Measurements from ENCODE around the gene SMU1.

The SMU1 gene

GRCh38 chr9:33108472-33108871, 32.0 kb upstream of the SMU1 start:
- Histone ChIP-seq H3K9ac (ENCODE audit: low read length) (no peak overlapping the region), H3K27ac (ENCODE audit: low read length) (no peak overlapping the region), H3K4me2 (ENCODE audit: low read length) (no peak overlapping the region), H4K20me1 (ENCODE audit: insufficient read depth, low read length) (0 out of 2 replicates have a peak, but pooled peaks cover 11% of the 10 kb centered on the region), H3K27me3 (ENCODE audit: low read depth, low read length) (no peaks in the 10 kb centered on the region), H3K36me3 (replicated peaks; ENCODE audit: low read depth, low read length) (peaks cover 31% of the 10 kb centered on the region), H3K4me1 (ENCODE audit: low read length) (peaks cover 10% of the 10 kb centered on the region), H3K9me3 (ENCODE audit: insufficient read depth, low read length) (no peaks in the 10 kb centered on the region), H2AFZ (ENCODE audit: low read depth, low read length) (no peak overlapping the region), H3K79me2 (ENCODE audit: low read length) (no peaks in the 10 kb centered on the region), H3K4me3 (ENCODE audit: low read length) (no peak overlapping the region)
- no peak for TF ChIP-seq EZH2phosphoT487 (IDR thresholded peaks at IDR 0.05; ENCODE audit: low read depth)
- TF ChIP-seq, protein P1, sequence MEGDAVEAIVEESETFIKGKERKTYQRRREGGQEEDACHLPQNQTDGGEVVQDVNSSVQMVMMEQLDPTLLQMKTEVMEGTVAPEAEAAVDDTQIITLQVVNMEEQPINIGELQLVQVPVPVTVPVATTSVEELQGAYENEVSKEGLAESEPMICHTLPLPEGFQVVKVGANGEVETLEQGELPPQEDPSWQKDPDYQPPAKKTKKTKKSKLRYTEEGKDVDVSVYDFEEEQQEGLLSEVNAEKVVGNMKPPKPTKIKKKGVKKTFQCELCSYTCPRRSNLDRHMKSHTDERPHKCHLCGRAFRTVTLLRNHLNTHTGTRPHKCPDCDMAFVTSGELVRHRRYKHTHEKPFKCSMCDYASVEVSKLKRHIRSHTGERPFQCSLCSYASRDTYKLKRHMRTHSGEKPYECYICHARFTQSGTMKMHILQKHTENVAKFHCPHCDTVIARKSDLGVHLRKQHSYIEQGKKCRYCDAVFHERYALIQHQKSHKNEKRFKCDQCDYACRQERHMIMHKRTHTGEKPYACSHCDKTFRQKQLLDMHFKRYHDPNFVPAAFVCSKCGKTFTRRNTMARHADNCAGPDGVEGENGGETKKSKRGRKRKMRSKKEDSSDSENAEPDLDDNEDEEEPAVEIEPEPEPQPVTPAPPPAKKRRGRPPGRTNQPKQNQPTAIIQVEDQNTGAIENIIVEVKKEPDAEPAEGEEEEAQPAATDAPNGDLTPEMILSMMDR (IDR thresholded peaks at IDR 0.05; ENCODE audit: low read depth, low read length) = no peak

DNA sequence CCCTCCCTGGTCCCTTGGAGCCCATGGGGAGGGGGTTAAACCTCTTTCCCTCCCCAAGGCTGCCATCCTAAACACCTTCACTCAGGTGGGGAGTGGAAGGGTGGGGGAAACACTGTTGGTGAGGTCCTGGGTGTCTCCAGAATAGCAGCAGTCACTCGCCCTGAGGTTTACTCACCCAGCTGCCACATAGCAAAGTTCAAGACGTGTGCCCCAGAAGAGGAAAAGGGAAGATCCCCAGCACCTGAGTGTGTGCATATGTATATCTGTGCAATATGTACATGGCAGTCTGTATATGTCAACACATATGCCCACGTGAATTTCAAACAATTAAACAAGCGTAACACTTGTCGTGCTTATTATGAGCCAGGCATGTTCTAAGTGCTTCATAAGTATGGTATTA, 31.3 kb upstream of the SMU1 start:
- TF ChIP-seq EZH2phosphoT487 (IDR thresholded peaks at IDR 0.05; ENCODE audit: low read depth) = no peak
- H3K79me2 ChIP-seq (ENCODE audit: low read length) = no peaks in the 10 kb centered on the region

DNA sequence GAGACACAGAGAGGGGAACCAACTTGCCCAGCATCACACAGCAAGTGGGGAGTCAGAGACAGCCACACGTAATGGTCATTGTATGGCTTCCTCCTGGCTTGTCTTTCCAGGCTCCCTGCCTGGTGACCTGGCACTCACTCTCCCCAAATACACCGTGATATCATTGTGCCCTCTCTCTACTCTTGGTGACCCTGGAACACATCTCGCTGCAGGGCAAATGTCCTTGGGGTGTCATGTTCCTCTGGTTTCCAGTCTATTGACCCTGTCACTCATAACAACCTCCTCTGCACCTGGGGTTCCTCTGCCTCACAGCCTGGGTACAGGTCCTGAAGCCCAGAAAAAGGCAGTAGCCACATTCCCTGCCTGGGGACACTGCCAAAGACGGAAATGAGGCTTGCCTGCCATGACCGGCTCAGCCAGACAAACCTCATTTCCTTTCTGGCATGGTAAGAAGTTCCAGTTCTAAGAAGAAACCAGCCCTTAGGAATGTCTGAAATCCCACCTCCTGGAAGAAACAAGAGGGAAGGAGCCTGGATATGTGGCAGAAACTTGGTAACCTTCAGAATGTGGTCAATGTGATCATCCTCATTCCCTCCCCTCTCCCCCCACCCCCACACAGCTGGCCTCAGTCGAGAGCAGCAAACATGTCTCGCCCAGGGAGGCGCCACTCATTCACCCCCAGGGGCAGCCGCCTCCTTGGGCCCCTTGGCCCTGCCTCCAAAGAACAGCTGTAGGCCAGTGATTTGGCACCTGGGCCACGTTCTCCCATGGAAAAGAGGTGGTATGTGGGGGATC, 30.6 kb upstream of the SMU1 start:
- no peaks in the 10 kb centered on the region for H3K27me3 ChIP-seq (ENCODE audit: low read depth, low read length)
- peaks cover 10% of the 10 kb centered on the region for H3K4me1 ChIP-seq (ENCODE audit: low read length)
- H3K9me3 ChIP-seq (ENCODE audit: insufficient read depth, low read length) = no peaks in the 10 kb centered on the region
- H3K36me3 ChIP-seq (replicated peaks; ENCODE audit: low read depth, low read length) = peaks cover 21% of the 10 kb centered on the region
- H2AFZ ChIP-seq (ENCODE audit: low read depth, low read length) = no peak overlapping the region
- H3K9ac ChIP-seq (ENCODE audit: low read length) = no peak overlapping the region
- no peaks in the 10 kb centered on the region for H3K79me2 ChIP-seq (ENCODE audit: low read length)
- no peak for TF ChIP-seq EZH2phosphoT487 (IDR thresholded peaks at IDR 0.05; ENCODE audit: low read depth)
- TF ChIP-seq, protein P1 (IDR thresholded peaks at IDR 0.05; ENCODE audit: low read depth, low read length) = no peak
- no peak overlapping the region for H3K4me3 ChIP-seq (ENCODE audit: low read length)
- H4K20me1 ChIP-seq (ENCODE audit: insufficient read depth, low read length) = 0 out of 2 replicates have a peak, but pooled peaks cover 11% of the 10 kb centered on the region
- no peak overlapping the region for H3K27ac ChIP-seq (ENCODE audit: low read length)
- no peak overlapping the region for H3K4me2 ChIP-seq (ENCODE audit: low read length)

More for the DNA sequence above, 31.3 kb upstream of the SMU1 start:
- H3K4me2 ChIP-seq (ENCODE audit: low read length) = no peak overlapping the region
- H3K4me1 ChIP-seq (ENCODE audit: low read length) = peaks cover 10% of the 10 kb centered on the region
- no peaks in the 10 kb centered on the region for H3K27me3 ChIP-seq (ENCODE audit: low read depth, low read length)
- H3K9me3 ChIP-seq (ENCODE audit: insufficient read depth, low read length) = no peaks in the 10 kb centered on the region
- no peak overlapping the region for H3K4me3 ChIP-seq (ENCODE audit: low read length)
- peaks cover 28% of the 10 kb centered on the region for H3K36me3 ChIP-seq (replicated peaks; ENCODE audit: low read depth, low read length)
- H4K20me1 ChIP-seq (ENCODE audit: insufficient read depth, low read length) = 0 out of 2 replicates have a peak, but pooled peaks cover 11% of the 10 kb centered on the region
- H3K9ac ChIP-seq (ENCODE audit: low read length) = no peak overlapping the region
- no peak overlapping the region for H3K27ac ChIP-seq (ENCODE audit: low read length)
- H2AFZ ChIP-seq (ENCODE audit: low read depth, low read length) = no peak overlapping the region

- Histone ChIP-seq H3K4me3 (ENCODE audit: low read length) (no peak overlapping the region), H2AFZ (ENCODE audit: low read depth, low read length) (no peak overlapping the region), H3K9me3 (ENCODE audit: insufficient read depth, low read length) (no peaks in the 10 kb centered on the region), H3K4me2 (ENCODE audit: low read length) (no peak overlapping the region), H3K27me3 (ENCODE audit: low read depth, low read length) (no peaks in the 10 kb centered on the region), H3K36me3 (replicated peaks; ENCODE audit: low read depth, low read length) (peaks cover 21% of the 10 kb centered on the region), H4K20me1 (ENCODE audit: insufficient read depth, low read length) (0 out of 2 replicates have a peak, but pooled peaks cover 11% of the 10 kb centered on the region), H3K79me2 (ENCODE audit: low read length) (no peaks in the 10 kb centered on the region), H3K27ac (ENCODE audit: low read length) (no peak overlapping the region), H3K4me1 (ENCODE audit: low read length) (peaks cover 10% of the 10 kb centered on the region), H3K9ac (ENCODE audit: low read length) (no peak overlapping the region)
- no peak for TF ChIP-seq EZH2phosphoT487 (IDR thresholded peaks at IDR 0.05; ENCODE audit: low read depth)
- TF ChIP-seq, protein P1 (IDR thresholded peaks at IDR 0.05; ENCODE audit: low read depth, low read length) = no peak
These were observed 29.9 kb upstream of the SMU1 start for GRCh38 chr9:33106372-33106771.
